ENCODE results near the gene JCHAIN. TPM values are rescaled to one million over a fixed set of nuclear protein-coding genes. Genes with fewer than 3 reads are reported as not detected.
"Not testable (repeated sequence)": the region's sequence is repeated elsewhere in the genome, so short reads cannot be mapped to it uniquely, and the experiment has no call there.

The JCHAIN gene
- total RNA-seq, 1 experiment from 2014 or later = not detected

- no peak for DNase-seq (ENCODE audit: low read depth)
Measured at GRCh38 chr4:70688795-70689231, 22.5 kb upstream of the JCHAIN start.

- peak; percentile 98 for DNase-seq (ENCODE audit: low read depth)
Measured at GRCh38 chr4:70687821-70688794, 21.8 kb upstream of the JCHAIN start, which contains the start of gene UTP3. TSS of gene UTP3 (plus strand) at chr4:70688532. CDS start at chr4:70688678, 146 bp downstream.

- DNase-seq (ENCODE audit: low read depth) = no peak
Measured at GRCh38 chr4:70687392-70687791, 21.1 kb upstream of the JCHAIN start.

GRCh38 chr4:70682142-70682541, 15.8 kb upstream of the JCHAIN start:
- not testable (repeated sequence) for DNase-seq (ENCODE audit: low read depth)

GRCh38 chr4:70681704-70682103, 15.4 kb upstream of the JCHAIN start:
- no peak for DNase-seq (ENCODE audit: low read depth)

- DNase-seq (ENCODE audit: low read depth) = no peak
Measured at GRCh38 chr4:70680934-70681333, 14.6 kb upstream of the JCHAIN start.

GRCh38 chr4:70678383-70678999, 12.2 kb upstream of the JCHAIN start:
- DNase-seq (ENCODE audit: low read depth) = no peak

GRCh38 chr4:70676554-70677090, 10.3 kb upstream of the JCHAIN start:
- no peak for DNase-seq (ENCODE audit: low read depth)

- DNase-seq (ENCODE audit: low read depth) = no peak
Measured at GRCh38 chr4:70674731-70675130, 8.4 kb upstream of the JCHAIN start.

- no peak for DNase-seq (ENCODE audit: low read depth)
Measured at GRCh38 chr4:70674191-70674590, 7.9 kb upstream of the JCHAIN start.

GRCh38 chr4:70671091-70671490, 4.8 kb upstream of the JCHAIN start:
- DNase-seq (ENCODE audit: low read depth) = no peak

GRCh38 chr4:70670332-70671014, 4.2 kb upstream of the JCHAIN start:
- no peak for DNase-seq (ENCODE audit: low read depth)

- DNase-seq (ENCODE audit: low read depth) = no peak
Measured at GRCh38 chr4:70667740-70668535, 1.6 kb upstream of the JCHAIN start.

- not testable (repeated sequence) for DNase-seq (ENCODE audit: low read depth)
Measured at GRCh38 chr4:70661309-70661922, 4.9 kb downstream of the JCHAIN start.

- no peak for DNase-seq (ENCODE audit: low read depth)
Measured at GRCh38 chr4:70660106-70660505, 6.2 kb downstream of the JCHAIN start.

- DNase-seq (ENCODE audit: low read depth) = no peak
Measured at GRCh38 chr4:70658418-70658817, 7.9 kb downstream of the JCHAIN start.

GRCh38 chr4:70657326-70657725, 9.0 kb downstream of the JCHAIN start:
- DNase-seq (ENCODE audit: low read depth) = no peak

- DNase-seq (ENCODE audit: low read depth) = no peak
Measured at GRCh38 chr4:70654605-70655011, 11.7 kb downstream of the JCHAIN start.

- DNase-seq (ENCODE audit: low read depth) = peak; percentile 28
Measured at GRCh38 chr4:70651864-70652506, 14.3 kb downstream of the JCHAIN start.

- DNase-seq (ENCODE audit: low read depth) = not testable (repeated sequence)
Measured at GRCh38 chr4:70650741-70651140, 15.6 kb downstream of the JCHAIN start.
